ENCODE data around the gene GOLIM4.

GOLIM4 gene

DNA sequence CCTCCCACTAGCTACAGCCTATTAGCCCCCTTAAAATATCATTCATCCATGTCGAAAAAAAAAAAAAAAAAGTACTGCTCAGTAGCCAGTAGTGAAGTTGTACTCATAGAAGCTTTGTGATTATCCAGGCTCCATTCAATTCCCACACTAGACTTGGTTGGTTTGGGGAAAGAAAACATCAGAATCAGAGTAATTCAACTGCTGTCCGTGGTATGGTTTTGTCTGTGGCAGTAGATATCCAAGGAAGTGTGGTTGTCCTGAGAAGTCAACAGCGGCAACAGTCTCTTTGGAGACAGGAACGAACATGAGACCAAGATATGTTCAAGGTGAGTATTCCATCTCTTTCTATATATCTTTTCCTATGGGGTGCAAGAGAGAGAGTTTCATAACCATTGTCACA, 99.2 kb downstream of the GOLIM4 start:
- no peak for DNase-seq (ENCODE audit: low read depth)

DNA sequence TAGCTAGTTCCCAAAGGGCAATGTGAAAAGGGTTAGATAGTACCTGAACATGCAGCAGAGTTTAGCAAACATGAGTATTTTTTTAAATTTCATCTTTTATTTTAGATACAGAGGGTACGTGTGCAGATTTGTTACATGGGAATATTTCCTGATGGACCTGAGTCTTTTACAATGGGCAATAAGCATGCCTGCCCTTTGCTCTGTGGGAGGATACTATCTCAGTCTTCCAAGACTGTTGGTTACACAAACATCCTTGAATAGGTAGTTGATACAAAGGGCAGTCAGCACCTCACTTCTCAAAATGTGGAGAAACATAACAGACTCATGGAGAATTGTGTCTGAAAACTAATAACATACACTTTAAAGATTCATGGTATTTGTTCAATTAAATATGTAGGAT, 103.3 kb downstream of the GOLIM4 start:
- no peak for DNase-seq (ENCODE audit: low read depth)

DNA sequence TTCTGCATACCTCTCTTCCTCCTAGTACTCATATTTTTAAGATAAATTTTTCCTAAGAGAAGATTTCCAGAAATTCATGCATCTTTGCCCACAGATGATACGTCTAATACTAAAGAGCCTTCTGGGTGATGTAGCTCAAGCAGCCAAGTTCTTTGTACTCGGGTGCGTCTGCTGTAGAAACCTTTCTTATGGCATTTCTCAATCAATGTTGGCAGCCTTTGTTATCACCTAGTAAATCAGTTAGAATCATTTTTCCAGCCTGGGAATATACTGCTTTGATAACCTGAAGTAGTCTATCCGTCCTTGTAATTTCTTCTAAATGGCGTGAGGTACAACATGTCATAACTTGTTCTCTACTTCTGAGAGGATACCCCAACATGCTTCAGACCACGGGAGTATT, 104.5 kb downstream of the GOLIM4 start:
- DNase-seq (ENCODE audit: low read depth) = no peak

DNA sequence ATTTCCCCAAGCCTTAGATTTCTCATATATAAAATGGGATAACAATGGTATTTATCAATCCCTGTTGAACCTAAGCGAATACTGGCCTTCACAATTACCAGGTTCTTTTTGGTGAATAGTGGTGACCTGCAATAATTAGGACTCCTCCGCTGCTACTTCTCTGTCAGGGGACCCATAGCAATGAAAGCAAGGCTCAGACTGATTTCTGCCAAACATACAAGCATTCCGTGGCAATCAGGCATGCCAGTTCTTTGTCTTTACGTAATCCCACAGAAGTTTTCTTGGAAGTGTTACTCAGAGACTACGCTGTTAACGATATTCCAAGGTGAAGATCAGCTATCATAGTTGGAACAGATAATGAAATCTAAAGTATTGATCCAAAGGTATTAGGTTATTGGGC, 105.7 kb downstream of the GOLIM4 start:
- no peak for DNase-seq (ENCODE audit: low read depth)

DNA sequence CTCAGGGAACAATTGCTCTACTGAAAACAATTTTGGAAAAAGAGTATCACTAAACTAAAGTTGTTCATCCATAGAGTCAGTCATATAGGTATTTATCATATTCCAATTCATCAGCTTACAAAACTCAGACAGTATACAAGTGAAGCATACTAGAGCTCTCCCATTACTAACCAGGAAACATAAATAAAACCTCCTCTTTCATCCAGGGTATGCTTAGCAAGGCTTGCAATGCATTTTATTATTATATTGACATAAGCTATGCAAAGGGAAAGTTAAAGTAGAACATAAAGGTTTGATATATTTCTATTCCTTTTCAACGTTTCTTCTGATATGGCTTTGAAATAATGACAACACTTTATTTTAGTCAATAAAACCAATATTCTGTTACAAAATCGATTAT, 106.7 kb downstream of the GOLIM4 start:
- no peak for DNase-seq (ENCODE audit: low read depth)

DNA sequence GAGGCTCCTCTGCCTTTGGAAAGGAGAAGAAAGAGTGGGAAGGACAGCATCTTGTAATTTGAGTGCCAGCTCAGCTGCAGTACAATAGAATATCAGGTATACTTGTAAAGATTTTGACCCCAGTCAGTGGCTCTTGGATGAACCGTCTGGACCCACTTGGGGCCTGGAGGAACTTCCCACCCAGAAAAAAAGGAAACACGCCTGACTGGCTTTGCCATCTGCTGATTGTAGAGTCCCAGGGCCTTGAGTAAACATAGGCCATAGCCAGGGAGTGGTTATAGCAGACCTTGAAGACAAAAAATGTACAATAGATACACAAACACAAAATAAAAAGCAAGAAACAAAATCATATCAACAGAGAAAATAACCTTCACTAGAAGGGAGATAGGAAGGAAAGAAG, 112.1 kb downstream of the GOLIM4 start:
- DNase-seq (ENCODE audit: low read depth) = no peak

DNA sequence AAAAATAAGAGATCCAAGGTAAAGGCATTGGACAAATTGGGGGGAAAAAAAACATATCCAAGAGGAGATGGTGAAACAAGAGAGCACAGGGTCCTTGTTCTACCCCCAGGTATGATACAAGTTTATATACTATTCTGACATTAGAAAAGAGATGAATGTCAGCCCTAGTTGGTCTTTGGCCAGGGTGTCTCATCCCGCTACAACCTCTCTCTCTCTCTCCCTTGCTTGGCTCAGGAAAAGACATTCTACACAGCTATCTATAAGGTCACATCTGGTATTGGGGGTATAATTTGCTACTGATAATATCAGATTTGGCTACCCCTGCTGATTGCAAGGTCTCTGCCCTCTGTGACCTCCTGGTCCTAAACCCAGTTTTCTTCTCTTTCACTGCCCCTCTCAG, 117.2 kb downstream of the GOLIM4 start:
- no peak for DNase-seq (ENCODE audit: low read depth)

DNA sequence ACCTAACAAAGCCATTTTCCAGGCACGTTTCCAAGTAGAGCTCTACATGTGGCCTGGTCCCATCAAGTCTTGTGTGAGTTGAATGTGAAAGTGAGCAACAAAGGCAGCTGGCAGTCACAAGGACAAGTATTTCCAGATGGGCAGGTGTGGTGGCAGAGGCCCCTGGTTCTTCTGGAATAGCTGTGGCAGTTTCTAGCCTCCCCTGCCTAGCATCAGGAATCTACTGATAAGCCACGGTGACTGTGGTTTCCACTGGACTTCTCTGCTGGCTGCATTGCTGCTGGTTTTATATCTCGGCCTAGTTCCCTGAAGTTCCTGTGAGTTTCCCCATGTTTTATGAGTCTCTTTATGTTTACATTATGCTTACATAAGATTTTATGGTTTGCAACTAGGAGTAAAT, 117.7 kb downstream of the GOLIM4 start:
- DNase-seq (ENCODE audit: low read depth) = no peak

DNA sequence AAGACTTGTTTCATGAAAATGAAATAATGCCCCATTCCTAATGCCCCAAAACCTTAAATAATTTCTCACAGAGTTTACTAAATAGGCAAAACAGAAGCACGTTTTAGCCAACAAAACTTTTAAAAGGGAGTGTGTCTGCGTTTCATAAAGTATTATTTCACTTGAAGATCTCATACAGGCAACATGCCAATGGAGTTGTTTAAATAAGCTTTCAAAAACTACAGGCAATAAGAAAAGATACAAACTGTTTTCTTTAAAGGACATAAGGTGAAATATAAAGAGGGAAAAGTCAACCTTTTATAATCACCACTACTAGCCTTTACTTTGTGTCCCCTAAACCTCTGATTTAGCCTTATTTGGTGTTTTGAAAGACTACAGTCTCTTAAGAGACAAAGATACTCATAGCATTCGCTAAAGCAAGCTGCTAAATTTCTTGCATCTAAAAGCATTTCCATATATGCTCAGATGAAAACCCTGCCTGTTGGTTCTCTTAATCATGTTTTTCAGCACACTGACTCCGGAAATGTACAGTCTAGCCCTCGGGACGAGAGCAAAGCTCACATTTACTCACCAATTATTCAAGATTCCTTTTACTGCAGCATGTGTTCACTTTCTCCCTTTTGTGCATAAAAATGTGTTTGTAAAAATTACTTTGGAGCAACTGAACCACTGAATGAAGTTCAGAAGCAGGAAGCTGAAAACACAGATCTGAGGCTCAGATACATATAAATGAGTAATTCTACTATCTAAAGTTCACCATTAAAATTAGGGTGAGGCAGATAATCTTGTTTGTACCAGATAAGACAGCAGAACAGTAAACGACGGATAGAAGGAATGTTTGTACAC, 119.0 kb downstream of the GOLIM4 start:
- DNase-seq (ENCODE audit: low read depth) = no peak

DNA sequence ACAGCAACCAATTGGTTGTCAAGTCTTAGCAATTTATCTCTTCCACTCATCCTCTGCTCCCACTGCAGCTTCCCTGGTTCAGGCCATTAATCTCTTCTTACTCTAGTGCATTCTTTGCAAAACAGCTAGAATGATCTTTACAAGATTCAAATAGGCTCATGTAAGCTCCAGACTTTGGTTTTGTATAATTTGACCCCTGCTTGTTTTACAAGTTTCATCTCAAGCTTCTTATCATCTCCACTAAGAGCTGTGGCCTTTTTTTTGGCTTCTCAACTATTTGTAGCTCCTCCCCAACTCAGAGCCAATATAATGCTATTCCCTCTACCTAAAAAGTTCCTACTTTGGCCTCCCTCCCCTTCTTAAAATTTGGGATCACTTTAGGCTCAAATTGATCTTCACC, 121.8 kb downstream of the GOLIM4 start:
- no peak for DNase-seq (ENCODE audit: low read depth)

DNA sequence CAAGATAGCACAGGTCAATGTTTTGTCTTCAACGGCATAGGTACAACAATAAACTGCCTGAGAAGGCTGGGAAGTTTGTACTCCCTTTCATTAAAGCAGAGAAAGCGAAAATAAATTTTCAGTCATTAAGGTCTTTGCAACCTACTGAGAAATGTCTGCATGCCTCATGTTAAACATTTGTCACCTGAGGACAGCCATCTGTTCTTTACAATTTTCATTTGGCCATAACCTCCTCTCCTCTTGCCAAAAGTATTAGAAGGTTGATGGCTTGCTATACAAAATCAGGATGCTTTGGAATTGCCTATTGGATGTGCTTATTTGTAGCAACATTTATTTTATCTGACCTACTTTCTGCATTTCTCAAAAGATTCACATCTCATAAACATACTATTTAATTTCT, 122.7 kb downstream of the GOLIM4 start:
- DNase-seq (ENCODE audit: low read depth) = no peak

DNA sequence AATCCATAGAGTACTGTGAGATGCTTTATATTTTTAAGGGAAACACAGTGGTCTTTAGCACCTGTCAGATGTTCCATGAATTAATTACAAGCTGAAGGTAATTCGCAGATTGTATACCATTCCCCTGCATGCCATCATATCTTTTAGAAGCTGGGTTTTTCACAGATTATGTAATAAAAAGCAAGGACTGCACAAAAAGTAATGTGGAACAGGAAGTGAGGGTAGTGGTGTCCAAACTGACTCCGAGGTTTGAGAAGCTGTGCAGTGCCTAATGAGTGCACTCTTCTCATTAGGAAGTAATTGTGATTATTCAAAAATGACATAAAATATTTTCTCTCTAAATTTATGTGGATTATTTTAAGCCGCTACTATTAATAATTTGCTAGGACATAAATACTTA, 123.2 kb downstream of the GOLIM4 start:
- DNase-seq (ENCODE audit: low read depth) = no peak

DNA sequence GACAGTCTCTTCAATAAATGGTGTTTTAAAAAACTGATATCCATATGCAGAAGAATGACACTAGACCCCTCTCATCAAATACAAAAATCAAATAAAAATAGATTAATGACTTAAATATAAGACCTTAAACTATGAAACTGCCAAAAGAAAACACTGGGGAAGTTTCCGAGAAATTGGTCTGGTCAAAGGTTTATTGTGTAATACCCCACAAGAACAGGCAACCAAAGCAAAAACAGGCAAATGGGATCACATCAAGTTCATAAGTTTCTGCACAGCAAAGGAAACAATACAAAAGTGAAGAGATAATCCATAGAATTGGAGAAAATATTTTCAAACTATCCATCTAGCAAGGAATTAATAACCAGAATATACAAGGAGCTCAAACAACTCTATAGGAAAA, 126.2 kb downstream of the GOLIM4 start:
- DNase-seq (ENCODE audit: low read depth) = no peak

DNA sequence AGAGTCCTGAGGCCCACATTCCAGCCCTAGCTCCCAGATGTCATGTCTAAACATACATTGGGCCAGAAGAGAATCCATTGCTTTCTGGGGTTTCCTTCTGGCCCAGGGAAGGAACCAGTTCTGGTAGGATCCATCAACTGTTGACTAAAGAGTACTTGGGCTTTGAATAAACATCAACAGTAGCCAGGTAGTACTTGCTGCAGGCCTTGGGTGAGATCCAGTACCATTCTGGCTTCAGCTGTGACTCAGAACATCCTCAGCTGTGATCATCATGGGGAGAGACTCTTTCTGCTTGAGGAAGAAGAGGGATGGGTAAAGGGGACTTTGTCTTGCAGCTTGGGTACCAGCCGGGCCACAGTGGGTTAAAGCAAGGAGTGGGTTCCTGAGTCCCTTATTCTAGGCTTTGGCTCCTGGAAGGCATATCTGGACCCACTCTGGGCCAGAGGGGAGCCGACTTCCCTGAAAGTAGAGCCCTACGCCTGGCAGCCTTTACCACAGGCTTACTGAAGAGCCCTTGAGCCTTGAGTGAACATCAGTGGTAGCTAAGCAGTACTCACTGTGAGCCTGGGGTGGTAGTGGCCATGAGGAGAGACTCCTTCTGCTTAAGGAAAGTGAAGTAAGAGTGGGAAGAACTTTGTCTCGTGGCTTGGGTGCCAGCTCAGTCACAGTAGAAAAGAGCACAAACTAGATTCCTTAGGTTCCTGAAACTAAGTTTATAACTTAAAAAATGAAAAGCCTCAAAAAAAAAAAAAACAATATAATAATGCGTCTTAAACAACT, 128.3 kb downstream of the GOLIM4 start:
- no peak for DNase-seq (ENCODE audit: low read depth)

All from activated T-cell treated with anti-CD3 and anti-CD28 coated beads for 48 hours (primary cell).